HG03565 (cell line): ENCODE results near the gene CLTA.

Experiments
- ATAC-seq: cut with Tn5 transposase; IDR thresholded peaks from one replicate; pipeline ENCODE4 v1.9.1; 2021; ENCODE audit warnings: mild to moderate bottlenecking, moderate library complexity; ENCODE audit not compliant: unreplicated experiment

The CLTA gene

DNA sequence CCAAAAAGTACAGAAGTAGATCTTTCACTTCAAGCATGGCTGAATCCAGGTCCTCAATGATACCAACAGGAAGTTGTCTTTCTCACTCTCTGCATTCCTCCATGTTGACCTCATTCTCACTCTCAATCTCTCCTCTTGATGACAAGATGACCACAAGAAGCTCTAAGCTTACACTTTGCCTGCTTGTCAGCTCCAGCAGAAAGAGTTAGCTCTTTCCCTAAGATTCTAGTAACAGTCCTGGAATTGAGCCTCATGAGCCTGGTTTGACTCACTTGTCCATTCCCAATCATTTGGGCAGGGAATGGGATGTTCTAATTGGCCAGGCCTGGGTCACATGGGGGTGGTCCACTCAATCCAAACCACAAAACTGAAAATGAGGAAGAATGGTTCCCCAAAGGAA is 3.3 kb upstream of the CLTA start:
- ATAC-seq = no peak

DNA sequence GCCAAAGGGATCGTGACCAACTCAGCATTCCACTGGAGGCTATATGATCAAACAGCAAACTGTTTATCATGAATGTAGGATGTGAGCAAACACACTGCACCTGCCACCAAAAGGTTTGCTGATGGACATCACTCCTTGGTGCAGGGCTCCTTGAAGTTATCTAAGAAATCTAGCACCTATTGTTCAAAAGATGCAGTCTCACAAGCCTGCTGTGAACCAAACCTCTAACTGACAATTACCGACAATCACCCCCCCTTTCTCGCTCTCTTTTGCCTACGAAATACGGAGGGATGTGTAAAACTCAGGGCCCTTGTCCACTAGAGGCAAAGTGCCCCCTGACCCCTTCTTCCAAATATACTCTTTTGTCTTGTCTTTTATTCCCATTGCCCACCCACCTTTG is 2.5 kb upstream of the CLTA start:
- no peak for ATAC-seq

DNA sequence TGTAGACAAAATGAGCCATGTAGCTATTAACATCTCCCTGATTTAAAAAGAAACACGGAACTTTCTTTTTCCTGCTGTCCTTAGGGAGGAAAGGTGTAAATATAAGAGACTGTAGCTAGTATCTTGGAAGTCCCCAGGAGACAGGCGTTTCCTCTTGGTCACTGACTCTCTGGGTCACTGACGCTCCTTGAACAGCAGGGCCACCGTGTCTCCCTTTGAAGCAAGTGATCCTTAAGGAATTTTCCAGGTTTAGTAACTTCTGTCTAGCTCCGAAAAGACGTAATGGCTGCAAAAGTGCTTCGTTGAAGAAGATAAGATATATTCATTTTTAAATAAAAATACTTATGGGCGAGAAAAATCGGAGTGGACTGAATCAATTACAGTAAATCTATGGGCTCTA is 745 bp upstream of the CLTA start:
- no peak for ATAC-seq

DNA sequence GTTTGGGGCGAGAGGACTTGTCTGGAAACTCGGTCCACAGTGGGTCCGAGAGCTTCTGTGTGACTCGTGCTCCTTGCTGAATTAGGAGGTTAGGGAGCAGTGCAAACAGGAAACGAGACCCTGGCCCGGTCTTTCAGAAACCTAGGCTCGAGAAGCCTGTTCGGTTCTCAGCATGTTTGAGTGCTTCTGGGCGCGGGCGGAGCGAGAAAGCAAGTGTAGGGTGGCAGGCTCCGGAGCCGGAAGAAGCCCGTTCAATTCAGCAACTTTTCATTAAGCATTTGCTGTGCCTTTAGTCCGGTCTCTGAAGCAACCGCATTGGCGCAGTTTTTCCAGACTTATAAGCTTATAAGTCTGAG is 547 bp downstream of the CLTA start:
- ATAC-seq = no peak

DNA sequence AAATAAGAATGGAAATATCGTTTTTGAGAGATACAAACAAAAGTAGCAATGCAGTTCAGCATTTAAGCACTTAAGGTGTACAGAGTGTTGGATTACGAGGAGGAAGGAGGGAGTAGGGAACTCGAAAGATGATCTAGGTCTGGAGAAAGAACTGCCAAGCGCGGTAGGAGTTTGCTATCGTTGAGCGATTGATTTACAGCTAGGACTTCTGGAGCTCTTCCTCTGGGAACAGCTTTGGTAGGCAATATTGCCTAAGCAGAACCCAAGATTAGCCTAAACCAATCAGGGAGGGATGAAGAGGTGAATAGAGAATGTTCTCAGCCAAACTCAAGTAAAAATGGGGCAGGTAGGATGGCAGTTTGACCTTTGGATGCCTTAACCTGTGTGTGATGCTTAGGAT is 965 bp downstream of the CLTA start:
- no peak for ATAC-seq

DNA sequence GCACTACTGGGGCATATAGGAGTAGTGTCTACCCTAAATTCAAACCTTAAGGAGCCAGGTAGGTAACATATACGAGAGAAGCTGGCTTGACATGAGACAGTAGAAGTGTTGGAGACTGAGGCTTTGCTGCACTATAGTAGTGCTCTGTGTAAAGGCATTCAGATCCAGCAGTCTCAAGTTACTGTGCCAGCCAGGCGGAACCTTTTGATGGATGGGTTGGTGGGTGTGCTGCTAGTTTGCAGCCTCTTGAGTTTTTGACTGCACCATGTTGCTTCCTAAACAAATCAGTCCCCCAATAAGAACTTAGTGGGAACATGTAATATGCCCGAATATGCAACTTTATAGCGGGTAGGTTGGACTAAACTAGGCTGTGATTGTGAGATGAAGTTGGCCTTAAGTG is 1.5 kb downstream of the CLTA start:
- ATAC-seq = no peak

DNA sequence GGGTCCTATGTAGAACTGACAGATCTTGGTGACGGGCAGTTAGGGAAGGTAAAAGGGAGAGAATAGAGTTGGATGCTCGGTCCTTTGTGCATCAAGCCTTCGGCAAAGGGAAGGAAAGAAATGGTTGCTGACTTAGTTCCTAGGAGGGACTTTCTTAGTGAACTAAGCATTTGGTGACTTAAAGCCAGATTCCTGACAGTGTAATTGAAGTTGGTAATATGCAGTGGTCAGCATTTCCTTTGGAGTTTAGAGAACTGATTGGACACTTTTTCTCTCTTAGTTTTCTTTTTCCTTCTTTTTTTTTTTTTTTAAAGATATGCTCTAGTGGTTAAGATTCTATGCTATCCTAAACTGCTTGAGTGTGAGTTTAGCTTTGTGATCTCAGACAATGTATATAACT is 2.3 kb downstream of the CLTA start:
- ATAC-seq = no peak

DNA sequence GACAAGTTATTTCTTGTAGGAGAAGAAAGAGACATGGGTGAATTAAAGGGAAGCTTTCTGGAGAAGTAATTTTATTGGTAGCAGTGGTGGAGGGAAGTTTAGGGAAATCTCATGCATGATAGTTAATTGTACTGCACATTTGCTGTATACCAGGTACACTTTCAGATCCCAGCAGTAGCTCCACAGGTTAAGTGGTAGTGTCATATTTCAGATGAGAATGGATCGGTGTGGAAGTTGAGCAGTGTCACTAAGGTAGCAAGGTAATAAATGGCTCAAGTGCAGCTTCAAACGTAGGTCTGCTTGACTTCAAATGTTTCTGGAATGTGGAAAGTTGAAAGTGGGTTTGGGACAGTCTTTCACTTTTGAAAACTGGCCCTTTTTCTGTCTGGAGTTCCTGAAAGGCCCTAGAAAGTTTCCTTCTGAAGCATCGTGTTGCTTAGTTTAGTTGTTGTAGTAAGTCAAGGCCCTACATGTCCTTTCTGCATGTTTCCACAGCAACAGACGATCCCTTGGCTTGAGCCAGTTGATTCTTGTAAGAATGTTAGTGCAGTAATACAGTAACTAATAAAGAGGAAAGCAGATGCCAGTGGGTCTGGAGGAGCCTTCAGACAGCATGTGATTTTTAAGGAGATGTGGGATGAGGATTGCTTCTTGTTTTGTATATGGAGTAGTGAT is 3.7 kb downstream of the CLTA start:
- ATAC-seq = no peak

DNA sequence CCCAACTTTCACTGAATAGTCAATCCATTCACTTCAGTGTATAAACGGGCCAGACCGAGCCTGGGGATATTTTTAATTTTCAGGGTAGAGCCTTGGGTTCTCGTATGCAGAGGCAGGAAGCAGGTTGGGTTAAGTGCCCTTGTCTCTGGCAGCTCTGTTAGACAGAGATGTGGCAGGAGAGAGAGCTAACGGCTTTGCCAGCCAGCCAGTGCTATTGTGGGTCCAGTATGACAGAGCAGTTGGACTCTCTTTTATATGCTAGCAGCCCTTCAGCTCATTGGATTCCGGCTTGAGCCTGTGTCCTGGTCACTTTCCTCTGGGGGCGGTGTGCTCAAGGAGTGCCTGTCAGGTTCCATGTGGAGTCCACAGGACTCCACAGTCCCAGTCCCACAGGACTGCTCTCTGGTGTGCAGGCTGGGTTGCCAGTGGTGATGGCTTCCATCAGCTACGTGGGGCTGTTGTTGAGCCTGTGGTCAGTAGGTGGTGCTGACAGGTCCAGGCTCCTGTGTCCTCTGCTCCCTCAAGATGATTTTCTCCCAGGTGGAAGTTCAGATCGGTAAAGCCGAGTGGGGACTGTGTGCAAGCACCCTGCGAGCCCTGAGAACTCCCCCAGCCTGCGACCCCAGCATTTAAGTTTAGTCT is 14.3 kb downstream of the CLTA start:
- no peak for ATAC-seq

DNA sequence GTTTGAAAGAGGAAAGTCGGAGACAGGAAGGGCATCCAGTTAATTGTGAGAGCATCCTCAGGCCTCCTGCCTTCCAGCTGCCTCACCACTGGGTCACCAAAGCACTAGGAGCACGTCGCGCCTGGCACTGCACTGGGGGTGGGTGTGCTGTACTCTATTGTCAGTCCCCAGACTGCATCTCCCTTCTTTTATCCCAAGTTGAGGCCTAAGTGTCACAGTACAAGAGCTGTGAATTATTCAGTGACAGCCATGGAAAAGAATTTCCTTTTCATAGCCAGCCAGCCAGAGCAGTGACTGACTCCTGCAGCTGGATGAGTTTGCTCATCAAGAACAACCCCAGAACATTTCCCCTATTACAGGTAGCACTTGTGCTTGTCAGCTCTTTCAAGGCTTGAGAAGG is 16.3 kb downstream of the CLTA start:
- ATAC-seq = no peak

DNA sequence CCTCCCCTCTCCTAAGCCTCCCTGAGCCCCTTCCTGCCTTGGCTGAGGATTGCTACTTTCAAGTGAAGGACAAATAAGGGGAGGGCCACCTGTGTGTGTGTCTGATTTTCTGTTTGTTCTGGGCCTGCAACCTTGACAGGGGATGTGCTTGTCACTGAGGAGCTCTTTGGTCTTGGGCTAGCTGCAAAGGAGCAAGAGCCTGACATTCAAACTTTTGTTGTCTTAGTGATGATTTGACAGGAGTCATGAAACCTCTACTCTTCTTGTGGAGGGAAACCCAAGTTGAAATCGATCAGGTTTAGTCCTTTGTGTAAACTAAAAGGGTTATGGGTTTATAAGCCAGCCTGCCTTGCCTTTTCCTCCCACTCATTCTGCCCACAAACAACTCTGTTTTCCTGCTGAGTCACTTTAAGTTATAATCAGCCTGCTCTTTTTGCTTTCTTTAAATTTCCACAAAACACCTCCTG is 16.9 kb downstream of the CLTA start:
- ATAC-seq = no peak

DNA sequence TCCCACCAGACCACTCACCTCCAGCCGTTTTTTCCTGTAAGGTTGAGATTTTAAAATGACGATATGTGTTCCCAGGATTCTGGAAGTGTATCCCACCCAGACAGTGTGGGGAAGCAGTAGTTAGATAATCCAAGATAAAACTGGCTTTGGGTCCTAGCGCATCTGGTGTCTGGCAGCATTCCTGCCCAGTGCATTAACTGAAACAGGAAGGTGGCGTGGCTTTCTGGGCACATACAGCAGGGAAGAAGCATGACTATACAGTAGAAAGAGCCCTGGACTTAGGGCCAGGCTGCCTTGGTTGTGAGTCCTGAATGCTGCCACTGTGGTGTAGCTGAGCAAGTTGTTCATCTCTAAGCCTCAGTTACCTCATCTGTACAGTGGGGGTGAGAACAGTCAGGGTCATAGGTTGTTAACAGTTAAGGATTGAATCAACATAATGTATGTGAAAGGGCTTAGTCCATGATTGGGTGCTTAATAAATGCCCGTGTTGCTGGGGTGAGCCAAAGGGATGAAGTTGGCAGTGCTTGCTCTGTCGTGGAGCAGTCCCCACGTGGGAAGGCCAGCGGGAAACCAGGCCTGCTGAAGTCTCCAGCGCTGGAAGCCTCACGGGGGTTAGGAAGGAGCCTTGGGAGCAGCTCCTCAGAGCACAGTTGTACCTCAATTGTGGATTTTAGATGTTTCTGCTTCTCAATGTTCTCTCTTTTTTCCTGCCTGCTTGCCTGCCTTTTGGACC is 18.0 kb downstream of the CLTA start:
- no peak for ATAC-seq

DNA sequence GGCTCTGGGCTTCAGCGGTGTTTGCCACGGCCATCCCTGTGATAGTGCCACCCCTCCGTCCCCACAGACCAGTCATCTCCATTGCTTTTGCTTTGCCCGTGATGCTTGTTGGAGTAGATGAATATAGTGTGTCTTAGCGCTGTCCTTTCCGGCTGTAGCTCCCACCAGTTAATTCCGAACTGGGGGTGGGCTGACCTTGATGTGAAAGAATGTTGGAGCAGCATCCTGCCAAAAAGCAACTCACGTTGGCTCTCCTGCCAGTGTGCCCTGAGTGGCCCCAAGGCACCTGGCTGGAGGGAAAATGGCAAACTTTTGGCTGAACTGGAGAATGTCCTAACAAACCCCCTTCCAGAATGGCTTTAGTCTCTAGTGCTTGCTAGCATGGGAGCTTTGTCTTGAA is 20.0 kb downstream of the CLTA start:
- no peak for ATAC-seq

DNA sequence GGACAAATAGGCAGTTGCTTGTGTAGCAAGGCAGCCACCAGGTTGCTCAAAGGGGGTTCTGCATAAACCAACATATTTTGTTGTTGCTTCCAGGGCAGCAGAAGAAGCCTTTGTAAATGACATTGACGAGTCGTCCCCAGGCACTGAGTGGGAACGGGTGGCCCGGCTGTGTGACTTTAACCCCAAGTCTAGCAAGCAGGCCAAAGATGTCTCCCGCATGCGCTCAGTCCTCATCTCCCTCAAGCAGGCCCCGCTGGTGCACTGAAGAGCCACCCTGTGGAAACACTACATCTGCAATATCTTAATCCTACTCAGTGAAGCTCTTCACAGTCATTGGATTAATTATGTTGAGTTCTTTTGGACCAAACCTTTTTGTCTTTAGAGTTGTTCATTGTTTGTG is 20.8 kb downstream of the CLTA start:
- ATAC-seq = no peak

DNA sequence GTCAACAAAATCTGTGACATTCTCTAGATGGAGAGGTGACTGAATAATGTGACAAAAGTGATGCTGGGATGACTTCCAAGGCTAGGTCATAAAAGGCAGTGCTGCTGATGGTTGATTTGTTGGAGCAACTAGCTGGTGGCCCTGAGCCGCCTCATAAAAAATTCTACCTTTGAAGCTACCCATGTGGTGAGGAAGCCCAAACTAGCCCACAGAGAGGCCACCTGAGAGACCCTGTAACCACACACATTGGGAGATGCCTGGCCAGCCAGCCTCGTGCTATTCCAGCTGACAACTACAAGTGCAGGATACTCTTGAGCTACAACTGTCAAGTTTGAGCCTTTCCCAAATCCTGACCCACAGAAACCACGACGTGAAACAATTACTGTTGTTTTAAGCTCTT is 22.7 kb downstream of the CLTA start:
- no peak for ATAC-seq

DNA sequence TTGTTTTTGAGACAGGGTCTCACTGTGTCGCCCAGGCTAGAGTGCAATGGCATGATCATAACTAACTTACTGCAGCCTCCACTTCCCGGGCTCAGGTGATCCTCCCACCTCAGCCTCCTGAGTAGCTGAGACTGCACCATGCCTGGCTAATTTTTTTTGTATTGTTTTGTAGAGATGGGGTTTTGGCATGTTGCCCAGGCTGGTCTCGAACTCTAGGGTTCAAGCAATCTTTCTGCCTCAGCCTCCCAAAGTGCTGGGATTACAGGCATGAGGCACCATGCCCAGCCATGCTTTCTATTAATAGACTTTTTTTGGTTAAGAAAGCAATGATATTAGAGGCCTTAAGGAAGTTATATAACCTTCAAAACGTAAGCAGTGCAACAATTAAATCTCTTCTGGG is 23.3 kb downstream of the CLTA start:
- ATAC-seq = no peak

DNA sequence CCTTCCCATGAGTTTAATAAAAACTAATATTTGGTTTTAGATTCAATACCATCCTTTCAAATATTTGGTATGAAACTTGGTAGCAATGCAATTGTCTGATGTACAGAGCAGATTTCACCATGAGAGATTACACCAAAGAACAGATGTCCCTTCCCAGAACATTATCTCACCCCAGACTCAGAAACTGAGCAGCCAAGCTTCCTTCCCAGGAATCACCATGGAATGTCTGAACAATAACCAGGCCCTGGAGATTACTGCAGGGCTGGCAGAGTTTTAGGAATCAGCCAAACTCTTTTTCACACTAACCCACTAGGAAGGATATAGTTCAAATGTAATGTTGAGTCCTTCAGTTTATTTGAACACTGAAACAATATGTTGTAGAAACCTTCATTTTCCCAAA is 23.9 kb downstream of the CLTA start:
- ATAC-seq = no peak

DNA sequence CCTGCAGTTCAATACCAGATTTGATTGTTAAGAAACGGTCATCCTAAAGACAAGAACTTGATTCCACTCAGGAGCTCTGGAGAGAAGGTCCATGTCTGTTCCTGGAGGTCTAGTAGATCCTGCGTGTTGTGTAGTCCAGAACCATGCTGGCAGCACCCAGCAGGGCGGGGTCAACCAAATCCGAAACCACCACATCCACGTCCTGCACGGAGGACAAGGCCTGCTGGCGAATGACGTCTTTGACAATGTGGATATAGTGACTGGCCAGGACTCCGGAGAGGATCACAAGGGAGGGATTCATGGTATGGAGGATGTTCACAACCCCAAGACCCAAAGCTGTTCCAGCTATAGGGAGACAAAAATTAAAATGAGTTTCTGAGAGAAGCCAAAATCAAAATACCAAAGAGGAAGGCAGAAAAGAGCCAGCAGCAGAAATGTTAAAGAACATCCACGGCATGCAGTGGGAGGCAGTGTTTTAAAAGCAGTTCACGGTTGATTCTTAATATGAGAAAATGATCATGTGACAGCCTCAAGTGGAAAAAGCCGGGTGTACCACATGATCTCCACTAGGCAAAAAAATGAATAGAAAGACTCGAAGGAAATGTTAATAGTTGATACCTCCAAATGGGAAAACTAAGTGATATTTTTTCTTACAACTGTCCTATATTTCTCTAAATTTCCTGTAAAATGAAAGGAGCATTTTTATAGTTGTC is 26.7 kb downstream of the CLTA start:
- no peak for ATAC-seq

DNA sequence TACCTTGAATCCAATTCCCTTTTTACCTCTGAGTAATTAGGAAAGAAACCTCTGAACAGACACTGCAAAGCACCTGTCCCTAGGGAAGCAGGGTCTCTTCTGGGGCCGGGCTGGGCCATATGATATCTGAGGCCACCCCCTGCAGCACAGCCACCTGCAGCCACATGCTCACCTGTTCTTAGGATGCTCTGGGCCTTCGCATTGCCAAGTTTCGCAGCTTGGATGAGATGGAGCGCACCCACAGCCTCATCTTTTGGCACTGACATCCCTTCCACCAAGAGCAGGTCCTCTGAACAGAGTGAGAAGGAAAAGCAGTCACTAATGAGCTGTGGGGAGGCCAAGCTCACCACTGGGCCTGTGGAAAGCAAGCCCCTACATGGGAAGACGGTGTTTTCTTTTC is 27.3 kb downstream of the CLTA start:
- ATAC-seq = no peak

DNA sequence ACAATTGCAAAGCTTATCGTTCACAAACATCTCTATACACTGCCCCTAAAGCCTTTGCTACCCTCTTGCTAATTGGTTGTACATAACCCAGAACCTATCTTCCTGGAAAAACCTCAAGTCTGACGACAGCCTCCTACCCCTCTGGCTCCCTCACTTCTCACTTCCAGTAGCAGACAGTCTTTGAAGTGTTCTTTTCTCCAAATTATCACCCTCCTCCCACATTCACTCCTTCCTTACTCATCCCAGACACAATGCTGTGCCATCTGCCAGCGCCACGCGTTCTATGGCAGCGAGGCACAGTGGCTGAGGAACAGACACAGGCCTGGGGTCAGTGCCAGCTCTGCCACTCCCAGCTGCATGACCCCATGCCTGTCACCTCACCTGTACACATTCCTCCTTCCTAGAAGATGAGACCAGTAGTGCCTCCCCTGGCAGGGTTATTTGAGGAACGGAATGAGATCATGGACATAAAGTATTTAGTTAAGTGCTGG is 27.7 kb downstream of the CLTA start:
- no peak for ATAC-seq

DNA sequence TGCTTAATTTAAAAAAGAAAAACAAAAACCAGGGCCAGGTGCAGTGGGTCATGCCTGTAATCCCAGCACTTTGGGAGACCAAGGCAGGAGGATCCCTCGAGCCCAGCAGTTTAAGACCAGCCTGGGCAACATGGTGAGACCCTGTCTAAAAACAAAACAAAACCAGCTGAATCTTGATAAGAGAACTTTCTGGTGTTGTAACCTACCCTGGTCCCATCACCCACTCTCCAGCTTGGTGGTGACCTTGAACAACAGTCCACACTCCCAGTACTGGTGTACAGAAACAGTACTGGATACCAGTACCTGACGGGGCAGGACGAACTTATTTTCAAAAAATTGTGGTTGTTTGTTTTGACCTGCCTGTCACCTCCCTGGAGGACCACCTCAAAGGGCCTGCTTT is 30.9 kb downstream of the CLTA start:
- ATAC-seq = no peak

DNA sequence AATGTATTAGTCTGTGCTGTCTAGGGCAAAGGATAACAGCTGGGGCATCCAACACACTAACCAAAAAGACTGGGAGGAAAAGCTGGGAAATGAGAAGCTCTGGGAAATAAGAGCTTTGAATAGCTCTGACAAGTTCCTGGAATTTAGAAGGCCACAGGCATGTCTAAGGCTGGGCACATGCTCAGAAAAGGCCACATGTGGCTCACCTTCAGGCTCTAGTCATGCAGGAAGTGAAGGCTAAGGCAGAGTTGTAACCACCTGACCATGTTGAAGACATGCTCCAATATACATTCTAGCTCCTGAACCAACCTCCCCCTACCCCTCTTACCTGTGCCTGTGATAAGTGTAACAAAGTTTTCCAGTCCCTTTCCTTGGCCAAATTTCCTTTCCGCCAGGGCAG is 31.7 kb downstream of the CLTA start:
- no peak for ATAC-seq
